ENCODE data around the gene THAP11. TPM values are rescaled to one million over a fixed set of nuclear protein-coding genes. Genes with fewer than 3 reads are reported as not detected.

THAP11 gene
- total RNA-seq, result 26.1 TPM
- long read RNA-seq, transcript THAP11-201 (1 exons, 2,114 nt), result major isoform, 148 of 150 reads
- long read RNA-seq, partial matches to known transcripts, result 0 of 150 reads
- long read RNA-seq, other reads (novel, unspliced or antisense), result 2 of 150 reads

- TF ChIP-seq, protein P1, sequence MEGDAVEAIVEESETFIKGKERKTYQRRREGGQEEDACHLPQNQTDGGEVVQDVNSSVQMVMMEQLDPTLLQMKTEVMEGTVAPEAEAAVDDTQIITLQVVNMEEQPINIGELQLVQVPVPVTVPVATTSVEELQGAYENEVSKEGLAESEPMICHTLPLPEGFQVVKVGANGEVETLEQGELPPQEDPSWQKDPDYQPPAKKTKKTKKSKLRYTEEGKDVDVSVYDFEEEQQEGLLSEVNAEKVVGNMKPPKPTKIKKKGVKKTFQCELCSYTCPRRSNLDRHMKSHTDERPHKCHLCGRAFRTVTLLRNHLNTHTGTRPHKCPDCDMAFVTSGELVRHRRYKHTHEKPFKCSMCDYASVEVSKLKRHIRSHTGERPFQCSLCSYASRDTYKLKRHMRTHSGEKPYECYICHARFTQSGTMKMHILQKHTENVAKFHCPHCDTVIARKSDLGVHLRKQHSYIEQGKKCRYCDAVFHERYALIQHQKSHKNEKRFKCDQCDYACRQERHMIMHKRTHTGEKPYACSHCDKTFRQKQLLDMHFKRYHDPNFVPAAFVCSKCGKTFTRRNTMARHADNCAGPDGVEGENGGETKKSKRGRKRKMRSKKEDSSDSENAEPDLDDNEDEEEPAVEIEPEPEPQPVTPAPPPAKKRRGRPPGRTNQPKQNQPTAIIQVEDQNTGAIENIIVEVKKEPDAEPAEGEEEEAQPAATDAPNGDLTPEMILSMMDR (IDR thresholded peaks at IDR 0.05), result peak; percentile 82
- Histone ChIP-seq H3K27ac (peak within 1 kb of the TSS; percentile 98), H3K4me1 (peaks cover 33% of the 10 kb centered on the region), H3K4me3 (peak within 1 kb of the TSS; percentile 75), H3K27me3 (ENCODE audit: low read depth) (no peaks in the 10 kb centered on the region), H3K36me3 (no peaks in the 10 kb centered on the region), H3K9me3 (no peaks in the 10 kb centered on the region)
- ATAC-seq, result peak; percentile 86 to 89
- DNase-seq, result peak; percentile 95
- intact Hi-C loops (cut with DNase I), result no loop called here
Measured at GRCh38 chr16:67841816-67842508, at the start of gene THAP11. Gene THAP11, plus strand, starts transcription at chr16:67842320. Its CDS starts 235 bp downstream, at chr16:67842555.

GRCh38 chr16:67796099-67796718 is 45.9 kb upstream of the THAP11 start:
- intact Hi-C loops (cut with DNase I), result no loop called here
- Histone ChIP-seq H3K4me3 (no peak overlapping the region), H3K27me3 (ENCODE audit: low read depth) (no peaks in the 10 kb centered on the region), H3K9me3 (no peaks in the 10 kb centered on the region), H3K27ac (no peak overlapping the region), H3K36me3 (peaks cover 20% of the 10 kb centered on the region), H3K4me1 (peaks cover 10% of the 10 kb centered on the region)
- no peak for ATAC-seq
- no peak for DNase-seq
- TF ChIP-seq, protein P1 (IDR thresholded peaks at IDR 0.05), result no peak

GRCh38 chr16:67800338-67800926 is 41.7 kb upstream of the THAP11 start:
- Histone ChIP-seq H3K27ac (no peak overlapping the region), H3K36me3 (peaks cover 42% of the 10 kb centered on the region), H3K4me1 (peaks cover 25% of the 10 kb centered on the region), H3K9me3 (no peaks in the 10 kb centered on the region), H3K27me3 (ENCODE audit: low read depth) (no peaks in the 10 kb centered on the region), H3K4me3 (no peak overlapping the region)
- DNase-seq (no peak), ATAC-seq (no peak)
- intact Hi-C loops (cut with DNase I), result no loop called here
- TF ChIP-seq, protein P1 (IDR thresholded peaks at IDR 0.05), result no peak

DNA sequence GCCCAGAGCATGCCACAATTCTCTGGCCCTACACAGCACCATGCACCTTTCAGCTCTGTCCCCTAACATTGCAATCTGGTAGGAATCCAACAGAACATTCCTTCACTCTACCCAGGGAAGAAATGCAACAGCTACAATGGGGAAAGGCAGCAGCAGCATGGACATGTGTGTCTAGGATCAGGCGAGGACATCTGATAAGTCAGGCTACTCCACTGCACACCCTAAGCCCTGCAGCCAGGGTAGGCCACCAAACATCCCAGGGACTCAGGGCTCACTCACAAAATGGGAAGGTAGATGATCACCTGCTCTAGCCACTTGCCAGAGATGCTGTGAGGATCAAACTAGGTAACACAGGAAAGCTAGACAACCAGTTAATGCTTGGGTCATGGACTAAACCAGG is 40.9 kb upstream of the THAP11 start:
- TF ChIP-seq, protein P1 (IDR thresholded peaks at IDR 0.05), result no peak
- DNase-seq (no peak), ATAC-seq (no peak)
- intact Hi-C loops (cut with DNase I), result no loop called here
- H3K9me3 ChIP-seq, result no peaks in the 10 kb centered on the region
- no peaks in the 10 kb centered on the region for H3K27me3 ChIP-seq (ENCODE audit: low read depth)
- no peak overlapping the region for H3K4me3 ChIP-seq
- H3K27ac ChIP-seq, result no peak overlapping the region
- peaks cover 42% of the 10 kb centered on the region for H3K36me3 ChIP-seq
- H3K4me1 ChIP-seq, result peaks cover 29% of the 10 kb centered on the region

DNA sequence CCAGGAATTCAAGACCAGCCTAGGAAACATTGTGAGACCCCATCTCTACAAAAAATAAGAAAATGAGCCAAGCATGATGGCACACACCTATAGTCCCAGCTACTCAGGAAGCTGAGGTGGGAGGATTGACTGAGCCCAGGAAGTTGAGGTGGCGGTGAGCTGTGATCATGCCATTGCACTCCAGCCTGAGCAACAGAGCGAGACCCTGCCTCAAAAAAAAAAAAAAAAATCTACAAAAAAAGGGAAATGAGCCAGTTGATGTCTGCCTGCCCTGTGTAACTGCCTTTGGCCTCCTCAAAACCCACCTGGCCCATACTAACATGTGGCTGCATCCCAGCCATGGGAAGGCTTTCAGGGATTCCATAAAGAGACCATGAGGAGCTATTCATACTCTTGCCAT is 40.2 kb upstream of the THAP11 start:
- TF ChIP-seq, protein P1 (IDR thresholded peaks at IDR 0.05), result no peak
- Histone ChIP-seq H3K27ac (no peak overlapping the region), H3K27me3 (ENCODE audit: low read depth) (no peaks in the 10 kb centered on the region), H3K4me3 (no peak overlapping the region), H3K4me1 (peaks cover 29% of the 10 kb centered on the region), H3K36me3 (peaks cover 42% of the 10 kb centered on the region), H3K9me3 (no peaks in the 10 kb centered on the region)
- DNase-seq, result no peak
- no peak for ATAC-seq
- intact Hi-C loops (cut with DNase I), result no loop called here
